ENCODE data around the gene RIMKLB.
"Not testable (repeated sequence)": the region's sequence is repeated elsewhere in the genome, so short reads cannot be mapped to it uniquely, and the experiment has no call there.

RIMKLB gene

DNA sequence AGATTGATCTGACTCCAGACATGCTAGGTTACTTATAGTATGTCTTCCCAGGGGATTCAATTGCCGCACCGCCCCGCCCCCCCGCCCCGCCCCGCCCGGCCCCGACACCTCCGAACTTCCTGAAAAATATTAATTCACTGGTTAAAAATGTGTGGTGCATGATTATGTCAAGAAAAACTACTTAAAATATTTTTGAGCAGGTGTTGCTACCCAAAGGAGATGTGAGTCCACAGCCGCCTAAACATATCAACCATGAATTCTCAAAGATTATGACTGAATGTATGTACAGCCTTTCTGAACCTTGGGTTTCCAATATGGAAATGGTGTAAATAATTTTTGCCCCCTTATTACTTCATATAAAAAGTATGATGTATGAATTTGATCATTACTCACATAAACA lies 2.7 kb upstream of the RIMKLB start:
- DNase-seq: no peak

- DNase-seq: no peak
These were observed 1.2 kb upstream of the RIMKLB start for GRCh38 chr12:8696442-8697090.

- no peak for DNase-seq
These were observed 693 bp upstream of the RIMKLB start for GRCh38 chr12:8697120-8697475.

- DNase-seq: no peak
These were observed 501 bp downstream of the RIMKLB start for GRCh38 chr12:8698132-8698851.

DNA sequence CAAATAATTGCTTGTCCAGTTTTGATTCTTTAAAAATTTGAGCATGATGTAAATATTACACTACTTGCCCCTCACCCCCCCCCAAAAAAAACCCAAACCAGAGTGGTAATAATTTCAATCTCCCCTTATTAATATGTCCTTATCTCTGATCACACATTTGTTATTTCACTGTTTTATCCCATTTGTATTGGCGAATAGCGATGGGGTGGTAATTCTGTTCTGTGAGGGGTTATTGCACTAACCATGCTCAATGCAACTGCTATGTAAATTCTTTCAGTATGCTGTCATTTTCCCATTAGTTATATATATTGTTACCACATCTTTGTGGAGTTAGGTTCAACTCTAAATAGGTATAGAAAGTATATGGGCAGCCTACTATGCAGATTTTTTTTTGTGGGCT lies 1.1 kb downstream of the RIMKLB start:
- no peak for DNase-seq

GRCh38 chr12:8699714-8700113 lies 1.9 kb downstream of the RIMKLB start:
- no peak for DNase-seq

GRCh38 chr12:8701046-8701660 lies 3.4 kb downstream of the RIMKLB start:
- DNase-seq: no peak

- DNase-seq: no peak
These were observed 4.4 kb downstream of the RIMKLB start for GRCh38 chr12:8702159-8702558.

GRCh38 chr12:8709124-8709830 lies 11.5 kb downstream of the RIMKLB start:
- DNase-seq: no peak

- DNase-seq: no peak
These were observed 14.8 kb downstream of the RIMKLB start for GRCh38 chr12:8712572-8712971.

GRCh38 chr12:8722286-8722800 lies 24.6 kb downstream of the RIMKLB start:
- DNase-seq: no peak

GRCh38 chr12:8734873-8735381 lies 37.1 kb downstream of the RIMKLB start:
- DNase-seq: no peak

DNA sequence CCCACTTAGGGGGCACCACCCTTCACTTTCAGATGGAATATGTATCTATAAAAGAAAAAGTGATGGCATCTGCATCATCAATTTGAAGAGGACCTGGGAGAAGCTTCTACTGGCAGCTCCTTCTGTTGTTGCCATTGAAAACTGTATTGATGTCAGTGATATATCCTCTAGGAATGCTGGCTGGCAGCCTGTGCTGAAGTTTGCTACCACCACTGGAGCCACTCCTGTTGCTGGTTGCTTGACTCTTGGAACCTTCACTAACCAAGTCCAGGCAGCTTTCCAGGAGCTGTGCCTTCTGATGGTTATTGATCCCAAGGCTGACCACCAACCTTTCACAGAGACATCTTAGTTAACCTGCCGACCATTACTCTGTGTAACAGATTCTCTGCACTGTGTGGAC lies 44.7 kb downstream of the RIMKLB start:
- no peak for DNase-seq

GRCh38 chr12:8743121-8743520 lies 45.3 kb downstream of the RIMKLB start:
- not testable (repeated sequence) for DNase-seq

DNA sequence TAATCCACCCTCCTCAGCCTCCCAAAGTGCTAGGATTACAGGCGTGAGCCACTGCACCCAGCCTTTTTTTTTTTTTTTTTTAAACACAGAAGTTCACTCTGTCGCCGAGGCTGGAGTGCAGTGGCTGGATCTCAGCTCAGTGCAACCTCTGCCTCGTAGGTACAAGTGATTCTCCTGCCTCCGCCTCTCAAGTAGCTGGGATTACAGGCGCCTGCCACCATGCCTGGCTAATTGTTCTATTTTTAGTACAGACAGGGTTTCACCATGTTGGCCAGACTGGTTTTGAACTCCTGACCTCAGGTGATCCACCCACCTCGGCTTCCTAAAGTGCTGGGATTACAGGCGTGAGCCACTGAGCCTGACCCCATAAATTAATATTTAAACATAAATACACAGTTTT lies 47.8 kb downstream of the RIMKLB start:
- not testable (repeated sequence) for DNase-seq

DNA sequence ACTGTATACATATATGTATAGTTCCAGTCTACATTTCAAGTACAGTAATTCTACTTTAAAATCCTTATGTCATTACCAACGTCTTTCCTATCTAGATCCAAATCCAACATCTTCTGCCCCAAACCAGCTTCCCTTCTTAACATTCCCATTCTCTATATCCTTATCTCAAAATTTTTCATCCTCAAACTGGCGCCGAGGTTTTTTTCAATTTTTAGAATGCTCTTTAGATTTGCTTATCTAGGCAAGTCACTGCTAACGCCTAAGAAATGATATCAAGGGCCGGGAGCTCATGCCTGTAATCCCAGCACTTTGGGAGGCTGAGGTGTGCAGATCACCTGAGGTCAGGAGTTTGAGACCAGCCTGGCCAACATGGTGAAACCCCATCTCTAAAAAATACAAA lies 48.3 kb downstream of the RIMKLB start:
- no peak for DNase-seq

DNA sequence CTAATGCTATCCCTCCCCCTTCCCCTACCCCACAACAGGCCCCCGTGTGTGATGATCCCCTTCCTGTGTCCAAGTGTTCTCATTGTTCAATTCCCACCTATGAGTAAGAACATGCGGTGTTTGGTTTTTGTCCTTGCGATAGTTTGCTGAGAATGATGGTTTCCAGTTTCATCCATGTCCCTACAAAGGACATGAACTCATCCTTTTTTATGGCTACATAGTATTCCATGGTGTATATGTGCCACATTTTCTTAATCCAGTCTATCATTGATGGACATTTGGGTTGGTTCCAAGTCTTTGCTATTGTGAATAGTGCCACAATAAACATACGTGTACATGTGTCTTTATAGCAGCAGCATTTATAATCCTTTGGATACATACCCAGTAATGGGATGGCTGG lies 62.3 kb downstream of the RIMKLB start:
- DNase-seq: not testable (repeated sequence)

GRCh38 chr12:8762701-8763100 lies 64.9 kb downstream of the RIMKLB start:
- DNase-seq: not testable (repeated sequence)

GRCh38 chr12:8766121-8766520 lies 68.3 kb downstream of the RIMKLB start:
- not testable (repeated sequence) for DNase-seq

DNA sequence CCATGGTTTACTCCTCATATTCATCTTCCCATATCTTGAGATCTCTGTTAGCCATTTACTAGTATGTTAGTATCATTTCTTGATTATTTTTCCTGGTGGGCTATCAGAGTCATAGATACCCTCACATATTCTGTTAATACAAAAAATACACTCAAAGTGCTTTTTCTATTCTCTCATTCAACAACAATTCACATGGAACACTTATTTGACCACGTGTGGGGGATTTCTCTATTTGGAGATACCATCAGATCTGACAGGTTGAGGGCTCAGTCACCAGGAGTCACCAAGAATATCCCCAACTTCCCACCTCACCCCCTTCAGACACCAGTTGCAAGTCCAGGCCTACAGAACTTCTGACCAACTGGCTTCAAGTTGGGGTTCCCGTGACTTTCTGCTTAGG lies 72.7 kb downstream of the RIMKLB start:
- no peak for DNase-seq

- no peak for DNase-seq
These were observed 73.3 kb downstream of the RIMKLB start for GRCh38 chr12:8771072-8771471.

GRCh38 chr12:8773461-8773860 lies 75.7 kb downstream of the RIMKLB start:
- no peak for DNase-seq

DNA sequence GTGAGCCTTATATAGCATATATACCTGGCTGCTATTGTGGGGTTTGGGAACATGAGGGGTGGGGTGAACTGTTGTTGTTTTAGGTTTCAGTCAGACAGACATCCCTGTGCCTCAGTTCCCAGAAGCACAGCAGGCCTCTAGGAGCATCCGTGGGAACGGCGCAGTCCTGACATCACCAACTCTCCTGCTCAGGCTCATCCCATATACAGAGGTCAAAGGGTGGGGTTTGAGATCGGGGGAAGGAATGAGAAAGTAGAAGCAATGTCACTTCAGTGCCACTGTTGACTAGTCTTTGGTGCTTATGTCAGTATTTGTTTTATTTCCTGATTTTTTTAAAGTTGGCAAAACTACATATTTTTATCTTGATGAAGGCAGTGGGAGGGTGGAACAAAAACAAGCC lies 81.5 kb downstream of the RIMKLB start:
- no peak for DNase-seq
